ENCODE measurements around the gene KATNB1.

- TF ChIP-seq EZH2 (IDR thresholded peaks at IDR 0.05; ENCODE audit: borderline replicate concordance, low read depth, low read length, severe bottlenecking) (no peak), CTCF (IDR thresholded peaks at IDR 0.05; ENCODE audit: borderline replicate concordance, extremely low read depth, low read length, poor library complexity, severe bottlenecking) (no peak)
Measured at GRCh38 chr16:57732714-57733113, 2.9 kb upstream of the KATNB1 start.

Measured in DND-41 (cell line).